Measurements from ENCODE around the gene NAT14. TPM values are rescaled to one million over a fixed set of nuclear protein-coding genes. Genes with fewer than 3 reads are reported as not detected.

The NAT14 gene
- total RNA-seq, 1 donor from 2014 or later = 37.7 TPM

DNA sequence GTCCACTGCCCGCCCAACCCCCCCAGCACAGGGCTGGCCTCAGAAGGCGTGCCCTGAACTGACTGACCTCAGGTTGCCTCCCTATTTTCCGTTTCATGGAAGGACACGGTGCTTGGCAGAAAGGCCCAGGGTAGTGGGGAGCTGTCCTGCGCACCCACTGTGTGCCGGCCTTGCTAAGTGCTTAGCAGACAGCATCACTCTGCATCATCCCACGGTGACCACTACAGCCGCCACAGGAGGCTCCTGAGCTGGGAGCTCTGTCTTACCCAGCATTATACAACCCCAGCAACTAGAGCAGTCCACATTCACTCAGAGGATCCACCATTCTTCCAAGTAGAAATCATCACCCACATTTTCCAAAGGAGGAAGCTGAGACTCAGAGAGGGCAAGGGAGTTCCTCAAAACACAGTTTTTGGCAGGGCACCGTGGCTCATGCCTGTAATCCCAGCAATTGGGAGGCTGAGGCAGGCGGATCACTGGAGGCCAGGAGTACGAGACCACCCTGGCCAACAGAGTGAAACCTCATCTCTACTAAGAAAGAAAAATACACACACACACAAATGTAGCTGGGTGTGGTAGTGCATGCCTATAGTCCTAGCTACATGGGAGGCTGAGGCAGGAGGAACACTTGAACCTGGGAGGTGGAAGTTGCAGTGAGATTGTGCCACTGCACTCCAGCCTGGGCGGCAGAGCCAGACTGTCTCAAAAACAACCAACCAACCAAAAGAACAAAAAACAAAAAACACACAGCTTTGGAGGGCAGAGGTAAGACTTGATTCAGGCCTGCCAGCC is 50.4 kb downstream of the NAT14 start:
- Mint-ChIP-seq H3K4me1 (ENCODE audit: unreplicated experiment) (no peaks in the 10 kb centered on the region), H3K27me3 (ENCODE audit: unreplicated experiment) (peaks cover 2% of the 10 kb centered on the region), H3K9me3 (ENCODE audit: unreplicated experiment) (no peaks in the 10 kb centered on the region), H3K36me3 (ENCODE audit: low read depth, unreplicated experiment) (peaks cover 4% of the 10 kb centered on the region), H3K4me3 (ENCODE audit: unreplicated experiment) (no peak overlapping the region), H3K27ac (ENCODE audit: unreplicated experiment) (no peak overlapping the region)
- DNase-seq (ENCODE audit: low spot score) = no peak
- TF ChIP-seq CTCF (IDR thresholded peaks at IDR 0.05; ENCODE audit: unreplicated experiment) = no peak

GRCh38 chr19:55535965-55536350 is 51.0 kb downstream of the NAT14 start:
- DNase-seq (ENCODE audit: low spot score) = no peak
- Mint-ChIP-seq H3K4me3 (ENCODE audit: unreplicated experiment) (no peak overlapping the region), H3K36me3 (ENCODE audit: low read depth, unreplicated experiment) (peaks cover 4% of the 10 kb centered on the region), H3K9me3 (ENCODE audit: unreplicated experiment) (no peaks in the 10 kb centered on the region), H3K27ac (ENCODE audit: unreplicated experiment) (no peak overlapping the region), H3K27me3 (ENCODE audit: unreplicated experiment) (peaks cover 2% of the 10 kb centered on the region), H3K4me1 (ENCODE audit: unreplicated experiment) (no peaks in the 10 kb centered on the region)
- TF ChIP-seq CTCF (IDR thresholded peaks at IDR 0.05; ENCODE audit: unreplicated experiment) = no peak

- Mint-ChIP-seq H3K9me3 (ENCODE audit: unreplicated experiment) (no peaks in the 10 kb centered on the region), H3K27me3 (ENCODE audit: unreplicated experiment) (peaks cover 2% of the 10 kb centered on the region), H3K4me3 (ENCODE audit: unreplicated experiment) (no peak overlapping the region), H3K27ac (ENCODE audit: unreplicated experiment) (no peak overlapping the region), H3K4me1 (ENCODE audit: unreplicated experiment) (no peaks in the 10 kb centered on the region), H3K36me3 (ENCODE audit: low read depth, unreplicated experiment) (peaks cover 4% of the 10 kb centered on the region)
- DNase-seq (ENCODE audit: low spot score) = no peak
- TF ChIP-seq CTCF (IDR thresholded peaks at IDR 0.05; ENCODE audit: unreplicated experiment) = no peak
Measured at GRCh38 chr19:55536366-55536765, 51.4 kb downstream of the NAT14 start.

Other genes starting within 250 kb of the NAT14 start
- 65.6 TPM for gene PPP6R1, start 226.2 kb upstream of the NAT14 start, total RNA-seq (ENCODE audit: unreplicated experiment)
- gene HSPBP1, start 205.1 kb upstream of the NAT14 start, total RNA-seq (ENCODE audit: unreplicated experiment) = 24.6 TPM
- 14.1 TPM for gene BRSK1, start 201.2 kb upstream of the NAT14 start, total RNA-seq (ENCODE audit: unreplicated experiment)
- not detected for gene TMEM150B, start 159.8 kb upstream of the NAT14 start, total RNA-seq (ENCODE audit: unreplicated experiment)
- gene KMT5C, start 145.3 kb upstream of the NAT14 start, total RNA-seq (ENCODE audit: unreplicated experiment) = 18.4 TPM
- gene COX6B2, start 130.5 kb upstream of the NAT14 start, total RNA-seq (ENCODE audit: unreplicated experiment) = not detected
- gene GARIN5B, start 121.9 kb upstream of the NAT14 start, total RNA-seq (ENCODE audit: unreplicated experiment) = not detected
- gene IL11, start 114.7 kb upstream of the NAT14 start, total RNA-seq (ENCODE audit: unreplicated experiment) = 0.21 TPM
- not detected for gene TMEM190, start 108.4 kb upstream of the NAT14 start, total RNA-seq (ENCODE audit: unreplicated experiment)
- 0.64 TPM for gene TMEM238, start 100.9 kb upstream of the NAT14 start, total RNA-seq (ENCODE audit: unreplicated experiment)
- gene RPL28, start 99.3 kb upstream of the NAT14 start, total RNA-seq (ENCODE audit: unreplicated experiment) = 3,792 TPM
- 56.2 TPM for gene UBE2S, start 77.4 kb upstream of the NAT14 start, total RNA-seq (ENCODE audit: unreplicated experiment)
- gene SHISA7, start 41.9 kb upstream of the NAT14 start, total RNA-seq (ENCODE audit: unreplicated experiment) = not detected
- 20.2 TPM for gene ISOC2, start 23.5 kb upstream of the NAT14 start, total RNA-seq (ENCODE audit: unreplicated experiment)
- not detected for gene C19orf85, start 20.4 kb upstream of the NAT14 start, total RNA-seq (ENCODE audit: unreplicated experiment)
- 8.7 TPM for gene ZNF628, start 8.6 kb upstream of the NAT14 start, total RNA-seq (ENCODE audit: unreplicated experiment)
- 0.95 TPM for gene SSC5D, start 3.2 kb downstream of the NAT14 start, total RNA-seq (ENCODE audit: unreplicated experiment)
- gene SBK2, start 51.9 kb downstream of the NAT14 start, total RNA-seq (ENCODE audit: unreplicated experiment) = 0.69 TPM
- gene SBK3, start 60.4 kb downstream of the NAT14 start, total RNA-seq (ENCODE audit: unreplicated experiment) = 3.6 TPM
- 36.4 TPM for gene ZNF579, start 95.7 kb downstream of the NAT14 start, total RNA-seq (ENCODE audit: unreplicated experiment)
- 21.5 TPM for gene FIZ1, start 114.3 kb downstream of the NAT14 start, total RNA-seq (ENCODE audit: unreplicated experiment)
- 9.3 TPM for gene ZNF524, start 115.1 kb downstream of the NAT14 start, total RNA-seq (ENCODE audit: unreplicated experiment)
- gene ZNF865, start 120.5 kb downstream of the NAT14 start, total RNA-seq (ENCODE audit: unreplicated experiment) = 14.5 TPM
- gene ZNF784, start 139.4 kb downstream of the NAT14 start, total RNA-seq (ENCODE audit: unreplicated experiment) = 6.8 TPM
- 34.0 TPM for gene ZNF580, start 155.8 kb downstream of the NAT14 start, total RNA-seq (ENCODE audit: unreplicated experiment)
- gene ZNF581, start 158.5 kb downstream of the NAT14 start, total RNA-seq (ENCODE audit: unreplicated experiment) = 47.2 TPM
- gene CCDC106, start 163.0 kb downstream of the NAT14 start, total RNA-seq (ENCODE audit: unreplicated experiment) = 20.1 TPM
- gene U2AF2, start 169.8 kb downstream of the NAT14 start, total RNA-seq (ENCODE audit: unreplicated experiment) = 219 TPM
- gene EPN1, start 190.0 kb downstream of the NAT14 start, total RNA-seq (ENCODE audit: unreplicated experiment) = 250 TPM

All from endothelial cell (in vitro differentiated cells).